HFFc6 (cell line): ENCODE measurements around the gene APOBEC3H. TPM values are rescaled to one million over a fixed set of nuclear protein-coding genes. Genes with fewer than 3 reads are reported as not detected.

Source experiments
- DNase-seq: peaks from one replicate; pipeline ENCODE4 v3.0.0-alpha.2; 2018
- H3K27ac Mint-ChIP-seq: 2 replicates; pipeline ENCODE4 v1.8.0; 2020; ENCODE audit warnings: mild to moderate bottlenecking, mixed read lengths
- H3K27me3 Mint-ChIP-seq: 2 replicates; pipeline ENCODE4 v1.8.0; 2021; ENCODE audit warnings: mild to moderate bottlenecking, moderate library complexity, mixed read lengths; ENCODE audit not compliant: insufficient read depth
- H3K36me3 Mint-ChIP-seq: 2 replicates; pipeline ENCODE4 v1.8.0; 2021; ENCODE audit warnings: low read depth, mixed read lengths
- H3K4me1 Mint-ChIP-seq: 2 replicates; pipeline ENCODE4 v1.8.0; 2020; ENCODE audit warnings: low read depth, mixed read lengths
- H3K4me3 Mint-ChIP-seq: 2 replicates; pipeline ENCODE4 v1.8.0; 2020; ENCODE audit warnings: mild to moderate bottlenecking, moderate library complexity, mixed read lengths
- H3K9me3 Mint-ChIP-seq: 2 replicates; pipeline ENCODE4 v1.8.0; 2020; ENCODE audit warnings: mild to moderate bottlenecking, mixed read lengths
- total RNA-seq, 6 experiments: library from RNA; stranded (reverse); fragmentation: NEBNext Ultra II Directional; extraction: Animal tissue kit (Norgen Biotek cat#: 25700); gene quantifications; 2 replicates in 1 of 6; 3 replicates in 5 of 6; pipeline ENCODE4 v1.2.3, GENCODE V29; 2021
- TF ChIP-seq, protein P1 (sequence below): fragments of 200-600 bp; sonication (generic); IDR thresholded peaks from 2 replicates; pipeline ENCODE4 v1.5.0; 2021; ENCODE audit warnings: antibody characterized with exemption, mild to moderate bottlenecking

APOBEC3H gene
- total RNA-seq, 6 experiments from 2014 or later: 0.33 to 0.37 TPM; not detected in 4

DNA sequence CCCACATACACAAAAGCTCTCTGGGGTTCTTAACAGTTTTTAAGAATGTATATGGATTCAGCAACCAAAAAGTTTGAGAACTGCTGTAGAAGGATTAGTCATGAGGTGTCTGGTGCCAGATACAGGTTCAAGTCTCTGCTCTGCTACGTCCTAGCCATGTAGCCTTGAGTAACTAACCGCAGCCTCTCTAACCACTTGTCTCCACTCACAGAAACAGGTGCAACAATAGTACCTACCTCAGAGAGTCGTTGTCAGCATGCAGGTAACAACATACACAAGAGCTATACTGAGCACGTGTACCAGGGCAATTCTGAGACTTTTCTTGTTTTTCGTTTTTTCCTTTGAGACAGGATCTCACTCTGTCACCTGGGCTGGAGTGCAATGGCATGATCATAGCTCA, 28.6 kb downstream of the APOBEC3H start:
- no peak overlapping the region for H3K4me3 Mint-ChIP-seq
- H3K36me3 Mint-ChIP-seq: no peaks in the 10 kb centered on the region

DNA sequence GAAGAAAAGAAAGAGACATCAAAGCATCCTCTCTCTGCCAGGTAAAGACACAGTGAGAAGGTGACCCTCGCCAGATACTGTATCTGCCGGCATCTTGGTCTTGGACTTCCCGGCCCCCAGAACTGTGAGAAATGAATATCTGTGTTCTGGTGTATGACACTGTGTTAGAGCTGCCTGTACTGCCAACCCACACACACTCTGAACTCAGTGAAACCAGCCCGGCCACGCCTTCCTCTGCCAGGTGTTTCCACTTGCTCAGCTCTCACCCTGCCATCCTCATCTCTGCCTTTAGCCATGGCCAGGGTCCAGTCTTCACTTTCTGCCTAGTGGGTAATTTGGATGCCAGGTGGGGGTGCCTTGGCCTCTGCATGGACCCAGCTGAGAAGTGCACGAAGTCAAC, 31.5 kb downstream of the APOBEC3H start:
- Mint-ChIP-seq H3K27me3 (peaks cover 17% of the 10 kb centered on the region), H3K4me1 (no peaks in the 10 kb centered on the region), H3K27ac (no peak overlapping the region), H3K9me3 (no peaks in the 10 kb centered on the region), H3K36me3 (no peaks in the 10 kb centered on the region), H3K4me3 (no peak overlapping the region)
- no peak for DNase-seq
- TF ChIP-seq, protein P1, sequence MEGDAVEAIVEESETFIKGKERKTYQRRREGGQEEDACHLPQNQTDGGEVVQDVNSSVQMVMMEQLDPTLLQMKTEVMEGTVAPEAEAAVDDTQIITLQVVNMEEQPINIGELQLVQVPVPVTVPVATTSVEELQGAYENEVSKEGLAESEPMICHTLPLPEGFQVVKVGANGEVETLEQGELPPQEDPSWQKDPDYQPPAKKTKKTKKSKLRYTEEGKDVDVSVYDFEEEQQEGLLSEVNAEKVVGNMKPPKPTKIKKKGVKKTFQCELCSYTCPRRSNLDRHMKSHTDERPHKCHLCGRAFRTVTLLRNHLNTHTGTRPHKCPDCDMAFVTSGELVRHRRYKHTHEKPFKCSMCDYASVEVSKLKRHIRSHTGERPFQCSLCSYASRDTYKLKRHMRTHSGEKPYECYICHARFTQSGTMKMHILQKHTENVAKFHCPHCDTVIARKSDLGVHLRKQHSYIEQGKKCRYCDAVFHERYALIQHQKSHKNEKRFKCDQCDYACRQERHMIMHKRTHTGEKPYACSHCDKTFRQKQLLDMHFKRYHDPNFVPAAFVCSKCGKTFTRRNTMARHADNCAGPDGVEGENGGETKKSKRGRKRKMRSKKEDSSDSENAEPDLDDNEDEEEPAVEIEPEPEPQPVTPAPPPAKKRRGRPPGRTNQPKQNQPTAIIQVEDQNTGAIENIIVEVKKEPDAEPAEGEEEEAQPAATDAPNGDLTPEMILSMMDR: no peak

More for the DNA sequence above, 28.6 kb downstream of the APOBEC3H start:
- no peak overlapping the region for H3K27ac Mint-ChIP-seq
- H3K4me1 Mint-ChIP-seq: no peaks in the 10 kb centered on the region
- DNase-seq: no peak
- TF ChIP-seq, protein P1: no peak
- no peaks in the 10 kb centered on the region for H3K9me3 Mint-ChIP-seq
- peaks cover 23% of the 10 kb centered on the region for H3K27me3 Mint-ChIP-seq

DNA sequence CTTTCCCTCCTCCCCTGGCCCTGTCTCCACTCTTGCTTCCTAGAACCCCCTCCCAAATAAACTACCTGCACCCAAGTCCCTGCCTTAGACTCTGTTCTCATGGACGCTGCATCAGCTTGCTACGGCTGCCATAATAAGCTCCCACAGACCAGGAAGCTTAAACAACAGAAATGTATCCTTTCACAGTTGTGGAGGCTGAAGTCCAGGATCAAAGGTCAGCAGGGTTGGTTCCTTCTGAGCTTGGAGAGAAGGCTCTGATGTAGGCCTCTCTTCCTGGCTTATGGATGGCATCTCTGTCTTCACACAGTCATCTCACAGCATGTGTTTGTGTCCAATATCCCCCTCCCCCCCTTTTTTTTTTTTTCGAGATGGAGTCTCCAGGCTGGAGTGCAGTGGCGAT, 32.0 kb downstream of the APOBEC3H start:
- TF ChIP-seq, protein P1: no peak
- no peak for DNase-seq
- Mint-ChIP-seq H3K36me3 (no peaks in the 10 kb centered on the region), H3K9me3 (no peaks in the 10 kb centered on the region), H3K27ac (no peak overlapping the region), H3K4me3 (no peak overlapping the region), H3K27me3 (peaks cover 17% of the 10 kb centered on the region), H3K4me1 (no peaks in the 10 kb centered on the region)

DNA sequence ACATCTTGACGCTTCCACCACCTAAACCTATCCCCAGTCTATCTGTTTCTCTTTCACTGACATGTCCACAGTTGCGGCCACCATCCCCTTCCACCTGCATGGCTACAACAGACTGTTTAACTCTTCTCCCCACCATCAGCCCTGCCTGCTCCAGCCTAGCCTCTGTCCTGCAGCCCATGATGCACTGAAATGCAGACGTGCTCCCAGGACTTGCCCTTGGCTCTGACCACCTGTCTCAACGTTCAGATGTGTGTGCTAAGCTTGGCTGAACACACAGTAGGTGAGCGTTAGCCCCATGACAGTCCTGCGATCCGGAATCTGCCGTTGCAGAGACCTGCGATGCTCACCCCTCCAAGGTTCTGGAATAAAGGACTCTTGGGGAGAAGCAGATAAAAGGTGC, 32.7 kb downstream of the APOBEC3H start:
- Mint-ChIP-seq H3K27me3 (peaks cover 14% of the 10 kb centered on the region), H3K4me1 (no peaks in the 10 kb centered on the region), H3K36me3 (no peaks in the 10 kb centered on the region), H3K9me3 (no peaks in the 10 kb centered on the region), H3K27ac (no peak overlapping the region), H3K4me3 (no peak overlapping the region)
- TF ChIP-seq, protein P1: no peak
- no peak for DNase-seq

DNA sequence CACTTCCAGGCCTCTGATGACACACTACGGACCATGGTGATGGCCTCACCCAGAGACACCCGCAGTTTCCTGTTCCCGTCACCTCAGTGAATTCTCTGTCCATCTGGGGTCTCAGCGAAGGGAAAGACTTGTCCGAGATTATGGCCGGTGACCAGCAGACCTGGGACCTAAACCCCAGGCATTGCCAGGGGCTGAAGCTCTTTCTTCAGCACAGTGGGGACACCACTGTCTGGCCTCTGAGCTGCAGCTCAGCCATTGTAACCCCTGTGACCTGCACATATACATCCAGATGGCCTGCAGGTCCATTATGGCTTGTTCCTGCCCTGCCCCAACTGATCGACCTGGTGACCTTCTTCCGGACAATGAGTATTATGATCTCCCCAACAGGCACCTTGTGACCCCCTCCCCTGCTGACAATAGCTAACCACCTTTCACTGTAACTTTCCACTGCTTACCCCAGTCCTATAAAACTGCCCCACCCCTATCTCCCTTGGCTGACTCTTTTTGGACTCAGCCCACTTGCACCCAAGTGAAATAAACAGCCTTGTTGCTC, 33.2 kb downstream of the APOBEC3H start:
- TF ChIP-seq, protein P1: no peak
- Mint-ChIP-seq H3K36me3 (no peaks in the 10 kb centered on the region), H3K4me3 (no peak overlapping the region), H3K9me3 (no peaks in the 10 kb centered on the region), H3K27ac (no peak overlapping the region), H3K27me3 (peaks cover 14% of the 10 kb centered on the region), H3K4me1 (no peaks in the 10 kb centered on the region)
- no peak for DNase-seq
